Stimulated activated CD4-positive, alpha-beta T cell treated with anti-CD3 and anti-CD28 coated beads, Interleukin-4, amount 100 ng/mL, for 4 hours (primary cell): ENCODE results near the gene ASAP2.

Source experiments
- DNase-seq, 2 experiments: peaks; one replicate each; pipeline ENCODE4 v3.0.0-alpha.2; 2020

The ASAP2 gene

DNA sequence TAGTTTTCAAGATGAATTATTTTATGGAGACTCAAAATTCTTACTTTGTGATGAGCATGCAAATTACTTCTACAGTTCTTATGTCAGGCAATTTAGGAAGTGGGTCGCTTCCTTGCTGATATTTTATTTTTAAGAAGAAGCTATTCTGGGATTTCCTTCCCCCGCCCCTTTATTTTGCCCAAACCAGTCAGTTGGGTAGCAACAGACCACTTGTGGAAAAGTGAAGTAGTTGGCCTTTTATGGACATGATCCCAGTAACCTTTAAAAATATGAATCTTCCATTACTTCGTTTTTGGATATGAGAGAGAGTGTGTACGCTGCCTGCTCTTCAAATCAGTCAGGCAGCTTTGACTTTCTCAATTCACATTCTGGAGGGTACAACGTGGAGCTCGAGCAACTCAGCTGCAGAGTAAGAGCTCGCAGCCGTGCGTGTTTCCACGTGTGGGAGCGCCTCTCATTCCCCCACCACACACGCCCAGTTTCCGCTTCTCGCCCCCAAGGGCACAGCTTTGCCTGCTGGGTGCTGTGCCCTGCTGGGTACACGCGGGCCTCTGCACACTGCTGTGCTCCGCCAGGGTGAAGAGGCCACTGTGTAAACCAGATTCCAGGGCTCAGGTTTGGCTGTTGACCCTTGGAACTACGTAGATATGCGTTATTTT, 124.1 kb downstream of the ASAP2 start:
- DNase-seq, result no peak

DNA sequence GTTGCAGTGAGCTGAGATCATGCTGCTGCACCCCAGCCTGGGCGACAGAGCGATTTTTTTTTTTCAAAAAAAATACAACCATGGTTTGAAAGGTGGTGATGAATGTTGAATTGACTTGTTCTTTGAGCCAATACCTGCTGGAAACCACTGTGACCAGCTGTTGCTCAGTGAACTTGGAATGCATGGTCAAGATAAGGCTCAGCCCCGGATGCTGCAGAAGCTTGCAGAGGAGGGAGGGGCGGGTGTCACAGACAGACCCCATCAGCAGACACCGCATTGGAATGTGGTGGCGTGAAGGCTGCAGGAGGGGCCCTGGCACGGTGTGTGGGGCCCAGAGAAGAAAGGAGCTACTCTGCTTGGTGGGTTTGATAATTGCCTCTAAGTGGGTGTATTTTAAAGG, 125.1 kb downstream of the ASAP2 start:
- no peak for DNase-seq

DNA sequence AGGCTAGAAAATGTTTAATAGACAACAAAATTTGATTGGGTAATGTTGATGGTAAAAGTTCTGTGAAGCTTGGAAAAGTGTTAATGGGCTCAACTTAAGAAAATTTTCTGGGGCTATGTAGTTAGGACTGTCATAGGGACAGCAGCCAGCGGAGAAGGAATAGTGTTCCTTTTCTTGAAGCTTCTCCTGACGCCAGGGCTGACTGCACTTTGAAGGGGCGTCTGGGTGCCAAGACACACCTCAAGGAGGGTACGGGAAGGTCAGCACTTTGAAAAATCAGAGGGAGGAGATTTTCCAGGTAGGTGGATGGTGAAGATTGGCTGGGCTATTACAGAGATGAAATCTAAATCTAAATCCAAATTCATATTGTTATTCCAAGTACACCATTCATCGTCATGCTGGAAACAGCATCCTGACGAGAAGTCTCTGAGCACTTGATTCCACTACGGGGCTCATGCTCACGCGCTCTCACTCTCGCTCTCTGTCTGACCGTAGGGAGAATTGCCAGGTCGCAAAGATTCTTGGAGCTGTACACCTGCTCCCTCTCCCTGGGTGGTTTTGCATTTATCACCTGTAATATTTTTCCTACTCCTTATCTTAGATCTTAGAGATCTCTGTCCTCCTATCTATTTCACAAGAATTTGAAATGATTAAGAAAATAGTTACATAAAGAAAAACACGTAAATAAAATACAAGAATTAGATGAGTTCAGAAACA, 125.7 kb downstream of the ASAP2 start:
- DNase-seq, result no peak

- DNase-seq, result no peak
Measured at GRCh38 chr2:9332853-9333245, 126.2 kb downstream of the ASAP2 start.

GRCh38 chr2:9333591-9334171, 127.1 kb downstream of the ASAP2 start:
- DNase-seq, result peak in 1 of 2 experiments; percentile 1

DNA sequence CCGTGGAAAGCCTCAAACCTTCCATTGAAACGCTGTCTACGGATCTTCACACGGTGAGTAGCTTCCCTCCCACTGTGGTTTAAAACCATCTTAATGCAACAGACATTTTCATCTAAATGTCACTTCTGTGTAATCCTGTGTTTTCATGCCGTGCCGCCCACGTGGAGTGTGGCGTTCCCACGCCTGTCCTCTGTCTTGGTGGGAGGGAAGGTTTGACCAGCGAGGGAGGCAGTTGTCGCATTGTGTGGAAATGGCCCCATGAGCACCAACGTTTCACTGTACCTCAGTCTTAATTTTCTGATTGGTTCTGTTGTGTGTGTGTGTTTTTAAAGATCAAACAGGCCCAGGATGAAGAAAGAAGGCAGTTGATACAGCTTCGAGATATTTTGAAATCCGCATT, 128.1 kb downstream of the ASAP2 start:
- no peak for DNase-seq

DNA sequence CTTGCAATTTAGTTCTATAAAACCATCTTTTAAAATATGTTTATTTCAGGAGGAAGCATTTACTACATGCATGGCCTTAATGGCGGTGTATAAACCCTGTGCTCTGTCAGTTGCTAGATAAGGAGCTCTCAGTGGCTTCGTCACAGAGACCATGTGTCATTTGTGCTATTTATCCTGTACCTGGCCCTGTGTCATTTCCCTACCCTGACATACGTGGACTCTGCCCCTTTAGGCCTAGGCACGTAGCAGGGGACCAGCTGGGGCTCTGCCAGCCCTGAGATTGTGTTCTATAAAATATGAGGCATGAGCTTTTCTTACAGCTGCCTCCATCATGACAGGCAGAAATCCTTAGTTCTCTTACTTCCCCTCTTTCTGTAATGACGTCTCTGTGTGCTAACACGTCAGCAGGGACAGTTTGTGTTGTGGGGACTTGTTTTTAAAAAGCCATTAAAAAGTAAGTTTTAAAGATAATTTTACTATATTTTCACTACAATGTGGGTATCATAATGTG, 128.8 kb downstream of the ASAP2 start:
- no peak for DNase-seq

GRCh38 chr2:9336241-9336575, 129.6 kb downstream of the ASAP2 start:
- no peak for DNase-seq

DNA sequence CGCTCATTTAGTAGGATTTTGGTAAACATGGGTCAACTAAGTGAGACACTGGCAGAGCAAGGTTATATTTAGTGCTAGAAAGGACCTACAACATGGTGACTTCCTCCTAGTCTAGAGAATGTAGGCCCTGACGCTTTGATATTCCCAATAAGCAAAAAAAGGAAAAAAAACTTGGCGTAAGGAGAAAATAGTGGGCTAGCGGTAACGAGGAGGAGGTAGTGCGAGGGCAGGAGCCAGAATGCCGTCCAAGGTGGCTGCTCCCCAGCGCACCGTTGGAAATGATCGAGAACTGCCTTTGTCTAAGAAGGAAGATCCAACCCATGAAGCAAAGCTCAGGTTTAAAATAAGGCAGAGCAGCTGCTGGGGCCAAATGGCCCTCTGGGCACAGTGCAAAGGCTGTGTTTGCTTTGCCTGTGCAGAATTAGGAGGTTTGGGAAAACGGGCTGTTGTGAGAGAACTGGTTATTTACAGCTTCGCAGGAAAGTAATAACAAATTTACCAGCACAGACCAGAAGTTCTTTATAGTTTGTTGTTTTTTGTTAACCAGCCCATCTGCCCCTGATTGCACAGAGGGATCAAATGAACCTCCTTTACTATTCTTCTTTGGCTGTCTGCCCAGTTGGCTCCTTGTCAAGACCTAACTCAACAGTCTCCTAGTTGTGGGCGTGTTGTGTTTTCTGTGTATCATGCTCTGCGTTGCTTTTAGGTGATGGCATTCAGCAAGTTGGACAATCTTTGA, 130.1 kb downstream of the ASAP2 start:
- no peak for DNase-seq

DNA sequence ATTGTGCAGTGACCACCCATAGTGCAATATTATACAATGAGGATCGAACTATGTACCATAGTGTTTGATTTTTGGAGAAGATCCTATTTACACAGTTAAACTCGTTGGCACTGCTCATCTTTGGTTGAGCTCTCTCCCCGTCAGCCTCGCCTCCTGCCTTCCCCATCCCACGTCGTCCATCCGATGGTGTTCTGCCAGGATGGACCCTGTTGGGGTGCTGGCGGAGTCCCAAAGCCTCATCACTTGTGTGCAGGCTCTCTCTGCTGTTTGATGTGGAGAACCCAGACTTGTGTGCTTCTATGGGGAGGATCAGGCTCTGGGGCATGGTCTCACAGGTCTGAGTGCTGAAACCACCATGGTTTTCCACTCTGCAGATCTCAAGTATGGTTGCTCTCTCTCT, 131.3 kb downstream of the ASAP2 start:
- DNase-seq, result no peak

- DNase-seq, result no peak
Measured at GRCh38 chr2:9341337-9341887, 134.8 kb downstream of the ASAP2 start.

- no peak for DNase-seq
Measured at GRCh38 chr2:9342659-9343058, 136.0 kb downstream of the ASAP2 start.

DNA sequence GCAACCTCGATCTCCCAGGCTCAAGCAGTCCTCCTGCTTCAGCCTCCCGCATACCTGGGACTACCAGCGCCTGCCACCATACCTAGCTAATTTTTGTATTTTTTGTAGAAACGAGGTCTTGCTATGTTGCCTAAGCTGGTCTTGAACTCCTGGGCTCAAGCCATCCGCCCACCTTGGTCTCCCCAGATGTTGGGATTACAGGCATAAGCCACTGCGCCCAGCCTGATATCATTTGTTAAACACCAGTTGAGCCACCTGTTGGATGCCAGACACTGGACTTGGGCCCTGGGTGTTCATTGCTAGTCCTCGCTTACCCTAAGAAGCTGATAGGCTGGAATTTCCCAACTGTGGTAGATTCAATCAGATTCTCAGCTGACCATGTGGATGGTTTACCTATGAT, 136.9 kb downstream of the ASAP2 start:
- no peak for DNase-seq

- no peak for DNase-seq
Measured at GRCh38 chr2:9344434-9344833, 137.8 kb downstream of the ASAP2 start.

- no peak for DNase-seq
Measured at GRCh38 chr2:9345343-9345742, 138.7 kb downstream of the ASAP2 start.

DNA sequence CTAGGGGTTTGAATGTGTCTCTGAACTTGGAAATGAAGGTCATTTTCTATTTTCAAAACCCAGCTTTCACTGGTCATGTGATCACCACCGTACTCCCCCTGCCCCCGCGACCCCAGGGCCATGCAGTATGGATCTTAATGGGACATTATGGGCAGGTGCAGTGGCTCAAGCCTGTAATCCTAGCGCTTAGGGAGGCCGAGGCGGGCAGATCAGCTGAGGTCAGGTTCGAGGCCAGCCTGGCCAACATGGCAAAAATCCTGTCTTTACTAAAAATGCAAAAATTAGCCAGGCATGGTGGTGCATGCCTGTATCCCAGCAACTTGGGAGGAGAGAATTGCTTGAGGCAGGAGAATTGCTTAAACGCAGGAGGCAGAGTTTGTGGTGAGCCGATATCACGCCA, 139.4 kb downstream of the ASAP2 start:
- no peak for DNase-seq

- DNase-seq, result no peak
Measured at GRCh38 chr2:9346885-9347284, 140.3 kb downstream of the ASAP2 start.

- DNase-seq, result no peak
Measured at GRCh38 chr2:9347411-9347881, 140.8 kb downstream of the ASAP2 start.

GRCh38 chr2:9354318-9354717, 147.7 kb downstream of the ASAP2 start:
- DNase-seq, result no peak

- no peak for DNase-seq
Measured at GRCh38 chr2:9355270-9355669, 148.7 kb downstream of the ASAP2 start.

DNA sequence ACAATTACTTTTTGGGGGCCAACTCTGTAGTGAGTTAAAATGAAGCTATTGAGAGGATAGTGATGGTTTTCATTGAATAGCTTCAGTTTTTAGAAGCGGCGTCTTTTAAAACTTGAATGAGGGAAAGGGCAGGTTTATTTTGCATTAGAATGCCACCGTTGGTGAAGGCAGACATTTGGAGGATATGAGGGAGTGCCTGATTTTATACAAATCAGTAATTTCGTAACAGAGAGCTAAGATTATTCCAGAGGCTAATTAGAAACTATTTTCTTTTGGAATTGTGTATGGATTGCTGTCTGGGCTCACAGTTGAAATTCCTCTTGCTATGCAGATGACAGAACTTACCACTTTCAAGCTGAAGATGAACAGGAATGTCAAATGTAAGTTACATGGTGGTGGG, 149.1 kb downstream of the ASAP2 start:
- DNase-seq, result no peak

DNA sequence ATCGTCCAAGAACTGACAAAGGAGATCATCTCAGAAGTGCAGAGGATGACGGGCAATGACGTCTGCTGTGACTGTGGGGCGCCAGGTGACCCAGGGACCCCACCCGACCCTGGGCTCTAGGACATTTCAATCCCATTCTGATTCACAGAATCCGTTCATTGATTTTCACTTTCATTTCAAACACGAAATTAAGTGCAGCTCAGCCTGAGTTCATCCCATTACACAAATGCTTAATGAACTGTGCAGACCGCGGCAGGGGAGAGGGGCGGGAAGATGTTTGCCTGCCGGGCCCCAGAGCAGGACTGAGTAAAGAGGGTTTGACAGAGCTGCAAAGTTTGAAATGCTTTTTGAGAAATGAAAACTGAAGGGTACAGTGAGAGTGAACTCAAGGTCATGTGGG, 149.6 kb downstream of the ASAP2 start:
- DNase-seq, result no peak

DNA sequence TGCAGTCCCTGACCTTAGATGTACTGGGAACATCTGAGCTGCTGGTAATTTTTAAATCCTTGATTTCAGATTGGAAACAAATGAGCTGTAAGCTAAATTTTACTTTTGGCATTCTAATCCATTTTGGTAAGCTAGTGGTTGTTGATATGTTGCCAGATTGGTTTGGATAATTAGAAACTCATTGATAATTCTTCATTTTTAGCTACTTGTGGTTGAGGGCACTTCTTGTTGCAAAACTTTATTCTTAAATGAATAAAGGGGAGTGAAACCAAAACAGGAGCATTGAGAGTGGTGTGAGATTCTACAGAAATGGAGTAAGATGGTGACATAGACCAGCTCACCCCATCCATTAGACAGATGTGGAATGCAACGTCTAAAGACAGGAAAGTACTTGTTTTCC, 152.2 kb downstream of the ASAP2 start:
- DNase-seq, result no peak
